GM21528 (cell line): ENCODE results near the gene XPO5.
"Not testable (repeated sequence)": the region's sequence is repeated elsewhere in the genome, so short reads cannot be mapped to it uniquely, and the experiment has no call there.

Source experiments
- ATAC-seq: cut with Tn5 transposase; IDR thresholded peaks from one replicate; pipeline ENCODE4 v1.9.1; 2021; ENCODE audit warnings: mild to moderate bottlenecking, moderate library complexity; ENCODE audit not compliant: unreplicated experiment, low FRiP score

XPO5 gene

DNA sequence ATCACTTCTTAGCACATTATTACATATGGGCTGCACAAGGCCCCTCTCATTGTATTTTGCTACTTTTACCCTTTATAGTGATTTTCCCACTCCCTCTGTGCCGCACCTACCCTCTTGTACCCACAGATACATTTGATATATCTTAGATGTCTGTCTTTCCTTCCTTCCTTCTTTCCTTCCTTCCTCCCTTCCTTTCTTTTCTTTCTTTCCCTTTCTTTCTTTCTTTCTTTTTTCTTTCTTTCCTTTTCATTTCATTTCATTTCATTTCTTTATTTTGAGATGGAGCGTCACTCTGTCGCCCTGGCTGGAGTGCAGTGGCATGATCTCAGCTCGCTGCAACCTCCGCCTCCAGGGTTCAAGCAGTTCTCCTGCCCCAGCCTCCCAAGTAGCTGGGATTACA, 12.4 kb upstream of the XPO5 start:
- ATAC-seq: no peak

DNA sequence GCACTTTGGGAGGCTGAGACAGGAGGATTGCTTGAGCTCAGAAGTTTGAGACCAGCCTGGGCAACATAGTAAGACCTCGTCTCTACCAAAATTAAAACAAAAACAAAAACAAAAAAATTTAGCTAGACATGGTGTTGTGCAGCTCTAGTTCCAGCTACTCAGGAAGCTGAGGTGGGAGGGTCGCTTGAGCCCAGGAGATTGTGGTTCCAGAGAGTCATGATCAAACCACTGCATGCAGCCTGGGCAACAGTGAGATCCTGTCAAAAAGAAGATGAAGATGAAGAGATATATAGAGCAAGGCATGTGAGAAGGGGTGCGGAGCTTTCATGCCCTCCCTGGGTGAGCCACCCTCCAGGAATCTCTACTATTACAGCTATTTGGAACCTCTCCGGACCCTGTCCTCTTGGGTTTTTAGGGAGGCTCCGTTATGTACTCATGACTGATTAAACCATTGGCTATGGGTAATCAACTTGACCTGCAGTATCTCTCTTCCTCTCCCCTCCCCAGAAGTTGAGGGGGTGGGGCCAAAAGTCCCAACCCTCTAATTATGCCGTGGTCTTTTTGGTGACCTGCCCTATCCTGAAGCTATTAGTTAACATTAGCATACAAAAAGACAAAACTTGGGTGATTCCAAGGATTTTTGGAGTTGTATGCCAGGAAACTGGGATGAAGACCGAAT, 9.2 kb upstream of the XPO5 start:
- no peak for ATAC-seq

DNA sequence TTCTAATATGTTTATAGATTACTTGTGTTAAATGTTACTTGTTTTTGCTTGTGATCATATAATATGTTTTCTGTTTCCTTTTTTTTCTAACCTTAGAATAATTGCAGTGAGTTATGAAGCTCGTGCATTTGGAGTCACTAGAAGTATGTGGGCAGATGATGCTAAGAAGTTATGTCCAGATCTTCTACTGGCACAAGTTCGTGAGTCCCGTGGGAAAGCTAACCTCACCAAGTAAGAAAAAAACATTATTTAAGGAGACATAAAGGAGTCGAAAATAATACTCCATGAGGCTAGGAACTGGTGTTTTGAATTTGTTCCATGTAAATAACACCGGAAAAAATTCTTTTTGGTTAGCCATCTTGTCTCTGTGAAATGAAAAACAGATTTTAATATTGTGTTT, 7.1 kb upstream of the XPO5 start:
- ATAC-seq: no peak

DNA sequence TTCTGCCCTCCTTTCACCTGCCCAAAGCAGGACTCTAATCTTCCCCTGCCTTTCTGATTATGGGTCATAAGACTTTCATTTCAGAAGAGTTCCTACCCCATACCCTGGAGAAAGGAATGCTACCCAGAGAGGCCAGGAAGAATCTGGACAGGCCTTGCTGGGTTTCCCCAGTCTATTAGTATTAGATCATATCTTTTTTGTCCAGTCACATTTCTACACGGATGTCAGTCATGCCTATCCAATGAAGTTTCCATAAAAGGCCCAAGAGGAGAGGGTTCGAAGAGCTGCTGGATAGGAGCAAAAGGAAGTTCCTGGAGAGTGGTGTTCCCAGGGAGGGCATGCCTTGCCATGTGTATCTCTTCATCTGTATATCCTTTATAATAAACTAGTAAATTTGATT, 3.3 kb upstream of the XPO5 start:
- ATAC-seq: no peak

- no peak for ATAC-seq
Measured at GRCh38 chr6:43578748-43579147, 2.9 kb upstream of the XPO5 start.

DNA sequence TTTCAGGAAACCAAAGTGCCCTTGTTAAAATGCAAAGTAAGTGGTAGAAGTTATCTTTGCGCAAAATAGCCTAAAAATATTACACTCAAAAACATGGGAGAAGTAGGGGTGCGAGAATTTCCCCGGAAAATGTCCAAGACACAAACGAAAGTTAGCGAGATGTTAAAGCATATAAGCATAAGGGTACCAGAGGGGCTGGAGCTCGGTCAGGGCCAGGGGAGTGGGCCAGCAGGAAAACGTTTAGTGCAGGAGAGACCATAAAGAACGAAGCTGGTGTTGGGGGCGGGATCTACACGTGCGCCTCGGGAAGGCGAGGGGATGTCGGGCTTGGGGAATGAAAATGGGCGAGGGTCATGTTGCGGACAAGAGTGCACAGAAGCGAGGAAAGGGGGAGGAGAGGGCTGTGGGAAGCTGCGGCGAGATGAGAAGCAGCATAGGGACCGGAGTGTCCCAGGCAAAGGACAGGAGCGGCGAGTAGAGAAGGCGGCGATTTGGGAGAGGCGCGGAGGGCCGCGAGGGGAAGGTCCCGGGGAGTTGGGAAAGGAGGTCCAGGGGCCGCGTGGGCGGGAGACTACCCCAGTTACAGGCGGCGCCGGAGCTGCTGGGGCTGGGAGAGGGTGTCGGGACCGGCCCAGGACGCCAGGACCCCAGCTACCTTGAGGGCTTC, 600 bp downstream of the XPO5 start:
- no peak for ATAC-seq

DNA sequence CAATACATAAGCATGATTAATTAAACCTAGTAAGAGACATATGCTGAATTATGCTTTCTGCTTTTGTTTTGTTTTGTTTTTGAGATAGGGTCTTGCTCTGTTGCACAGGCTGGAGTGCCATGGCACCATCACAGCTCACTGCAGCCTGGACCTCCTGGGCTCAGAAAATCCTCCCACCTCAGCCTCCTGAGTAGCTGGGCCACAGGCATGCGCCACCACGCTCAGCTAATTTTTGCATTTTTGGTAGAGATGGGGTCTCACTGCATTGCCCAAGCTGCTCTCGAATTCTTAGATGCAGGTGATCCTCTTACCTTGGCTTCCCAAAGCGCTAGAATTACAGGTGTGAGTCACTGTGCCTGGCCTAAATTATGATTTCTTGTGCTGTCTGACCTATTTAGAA, 3.8 kb downstream of the XPO5 start:
- no peak for ATAC-seq

DNA sequence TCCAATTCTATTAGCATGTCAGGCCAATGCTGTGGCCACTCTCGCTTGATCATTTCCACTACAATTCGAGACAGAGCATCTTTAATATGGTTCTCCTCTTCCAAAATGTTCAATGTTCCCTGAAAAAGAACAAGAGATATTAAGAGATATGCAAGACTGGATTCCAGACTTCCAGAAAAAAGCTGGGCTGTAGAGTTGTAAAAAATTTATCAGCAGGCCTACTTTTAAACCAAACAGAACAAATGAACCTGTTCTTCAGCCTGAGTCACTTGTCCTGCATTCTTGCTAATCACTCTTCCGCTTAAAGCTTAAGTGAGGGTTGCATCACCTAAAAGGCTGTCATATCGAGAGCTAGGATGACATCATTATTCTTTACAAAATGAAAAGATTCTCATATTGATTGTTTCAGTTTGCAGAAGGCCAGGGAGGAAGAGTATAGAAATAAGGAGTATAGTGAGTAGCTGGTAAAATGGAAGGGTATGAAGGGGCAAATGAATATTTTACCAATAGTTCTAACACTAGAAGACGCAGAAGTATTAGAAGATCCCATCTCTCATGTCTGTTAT, 4.9 kb downstream of the XPO5 start:
- ATAC-seq: no peak

- no peak for ATAC-seq
Measured at GRCh38 chr6:43559328-43559727, 16.5 kb downstream of the XPO5 start.

DNA sequence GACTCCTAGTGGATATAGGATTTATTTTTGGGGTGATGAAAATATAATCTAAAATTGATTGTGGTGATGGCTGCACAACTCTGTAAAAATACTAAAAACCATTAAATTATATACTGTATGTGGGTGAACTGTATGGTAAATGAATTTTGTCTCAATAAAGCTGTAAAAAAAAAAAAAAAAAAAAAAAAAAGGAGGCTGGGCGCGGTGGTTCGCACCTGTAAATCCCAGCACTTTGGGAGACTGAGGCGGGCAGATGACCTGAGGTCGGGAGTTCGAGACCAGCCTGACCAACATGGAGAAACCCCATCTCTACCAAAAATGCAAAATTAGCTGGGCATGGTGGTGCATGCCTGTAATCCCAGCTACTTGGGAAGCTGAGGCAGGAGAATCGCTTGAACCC, 18.2 kb downstream of the XPO5 start:
- not testable (repeated sequence) for ATAC-seq

DNA sequence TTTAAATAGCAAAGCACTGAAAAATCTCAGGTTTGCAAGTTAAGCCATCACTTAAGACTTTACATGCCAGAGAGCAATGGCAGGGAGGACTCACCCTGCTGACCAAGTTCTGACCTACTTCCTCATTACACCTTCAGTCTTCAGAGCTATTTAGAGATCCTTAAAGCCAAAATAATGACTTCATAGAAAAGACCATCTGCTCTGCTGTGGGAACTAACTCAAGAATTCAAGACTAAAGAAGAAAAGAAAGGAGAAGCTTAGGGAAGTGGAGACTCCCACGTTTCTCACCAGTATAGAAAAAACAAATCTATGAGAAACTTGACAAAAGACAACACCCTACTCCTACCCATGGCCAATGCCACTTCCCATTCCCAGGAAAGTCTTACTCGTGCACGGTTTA, 28.6 kb downstream of the XPO5 start:
- no peak for ATAC-seq

DNA sequence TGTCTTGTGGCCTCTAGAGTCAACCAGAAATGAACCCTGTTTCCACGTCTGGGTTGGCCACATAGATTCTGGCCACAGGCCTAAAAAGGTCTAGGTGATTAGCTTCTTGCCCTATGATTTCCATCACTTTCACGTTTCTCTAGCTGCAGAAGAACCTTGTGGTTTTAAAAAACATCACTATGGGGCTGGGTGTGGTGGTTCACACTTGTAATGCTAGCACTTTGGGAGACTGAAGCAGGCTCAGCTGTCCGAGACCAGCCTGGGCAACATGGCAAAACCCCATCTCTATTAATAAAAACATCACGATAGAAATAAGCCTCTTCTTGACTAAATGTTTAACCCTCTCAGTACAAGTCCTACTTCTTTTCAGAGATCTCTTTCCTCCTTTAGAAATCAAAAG, 31.4 kb downstream of the XPO5 start:
- no peak for ATAC-seq

DNA sequence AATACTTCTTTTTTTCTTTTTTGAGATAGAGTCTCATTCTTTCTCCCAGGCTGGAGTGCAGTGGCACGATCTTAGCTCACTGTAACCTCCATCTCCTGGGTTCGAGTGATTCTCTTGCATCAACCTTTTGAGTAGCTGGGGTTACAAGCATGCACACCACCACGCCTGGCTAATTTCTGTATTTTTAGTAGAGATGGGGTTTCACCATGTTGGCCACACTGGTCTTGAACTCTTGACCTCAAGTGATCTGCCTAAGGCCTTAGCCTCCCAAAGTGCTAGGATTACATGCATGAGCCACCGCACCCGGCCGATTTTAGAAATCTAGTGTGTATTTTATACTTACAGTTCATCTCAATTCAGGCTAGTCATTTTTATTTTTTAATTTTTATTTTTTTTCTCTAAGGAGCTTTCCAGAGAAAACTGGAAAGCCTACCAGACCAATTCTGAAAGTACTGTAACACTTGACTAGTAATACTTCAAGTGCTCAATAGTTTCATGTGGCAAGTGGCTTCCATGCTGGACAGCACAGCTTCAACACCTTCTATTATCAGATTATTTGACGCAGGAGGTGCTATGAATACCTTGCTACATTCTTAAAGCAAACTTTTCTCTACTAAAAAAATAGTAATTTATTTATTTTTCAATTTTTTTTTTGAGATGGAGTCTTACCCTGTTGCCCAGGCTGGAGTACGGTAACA, 33.9 kb downstream of the XPO5 start:
- no peak for ATAC-seq

- no peak for ATAC-seq
Measured at GRCh38 chr6:43540507-43540906, 35.3 kb downstream of the XPO5 start.

DNA sequence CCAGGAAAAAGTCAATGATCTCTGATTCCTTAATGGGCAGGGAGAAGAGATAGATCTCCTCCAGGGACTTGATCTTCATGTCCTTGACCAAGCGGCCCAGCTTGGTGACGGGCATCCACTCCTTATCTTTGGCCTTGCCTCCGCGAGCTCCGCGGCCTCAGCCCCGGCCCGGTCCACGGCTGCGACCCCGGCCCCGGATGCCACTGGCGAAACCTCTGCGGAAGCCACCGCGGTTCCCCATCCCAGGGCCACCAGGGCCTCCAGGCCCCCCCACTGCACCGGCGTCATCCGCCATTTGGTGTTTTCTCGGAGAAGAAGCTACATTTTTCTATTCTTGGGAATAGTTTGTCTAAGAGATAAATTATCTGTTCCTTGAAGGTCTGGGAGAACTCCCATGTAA, 36.4 kb downstream of the XPO5 start:
- not testable (repeated sequence) for ATAC-seq

GRCh38 chr6:43538986-43539385, 36.9 kb downstream of the XPO5 start:
- ATAC-seq: not testable (repeated sequence)

DNA sequence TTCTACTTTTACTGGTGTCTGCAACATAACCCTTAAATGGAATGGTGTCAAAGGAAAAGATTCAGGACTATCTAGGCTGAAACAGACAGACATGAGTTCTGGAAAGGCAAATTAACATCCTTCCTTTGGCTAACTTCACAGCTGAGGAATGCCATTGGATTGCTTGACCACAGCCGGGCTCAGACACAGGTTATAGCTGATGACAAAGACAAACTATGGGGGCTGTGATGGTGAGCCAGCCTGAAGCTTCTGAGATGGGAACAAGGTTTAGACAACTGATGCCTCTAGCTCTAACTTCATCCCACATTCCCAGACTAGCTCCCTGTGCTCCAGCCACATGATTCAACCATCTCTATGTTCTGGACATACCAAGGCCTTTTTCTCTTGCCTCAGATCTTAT, 43.6 kb downstream of the XPO5 start:
- ATAC-seq: no peak

DNA sequence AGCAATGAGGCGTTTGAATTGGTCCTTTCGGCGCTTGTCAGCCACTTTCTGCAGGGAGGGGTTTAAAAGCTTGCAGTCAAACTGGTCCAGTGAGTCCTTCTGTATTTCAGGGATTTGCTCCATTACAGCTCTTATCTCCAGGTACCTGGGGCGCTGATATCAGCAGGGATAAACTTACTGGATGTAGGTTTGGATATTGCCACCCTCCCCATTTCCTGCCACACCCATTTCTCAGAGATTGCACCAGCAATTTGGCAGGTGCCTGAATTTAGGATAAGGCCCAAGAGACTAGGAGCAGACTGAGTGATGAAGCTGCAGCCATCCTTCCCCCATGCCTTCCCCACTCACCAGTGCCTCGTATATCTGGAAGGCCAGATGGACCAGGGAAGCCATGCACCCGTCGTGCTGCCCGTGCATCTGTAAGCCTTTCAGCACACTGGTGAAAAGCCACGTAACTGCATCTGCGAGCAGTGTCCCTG, 51.3 kb downstream of the XPO5 start:
- ATAC-seq: no peak

GRCh38 chr6:43523284-43523683, 52.6 kb downstream of the XPO5 start:
- ATAC-seq: no peak

- ATAC-seq: no peak
Measured at GRCh38 chr6:43522547-43523261, 53.1 kb downstream of the XPO5 start.

DNA sequence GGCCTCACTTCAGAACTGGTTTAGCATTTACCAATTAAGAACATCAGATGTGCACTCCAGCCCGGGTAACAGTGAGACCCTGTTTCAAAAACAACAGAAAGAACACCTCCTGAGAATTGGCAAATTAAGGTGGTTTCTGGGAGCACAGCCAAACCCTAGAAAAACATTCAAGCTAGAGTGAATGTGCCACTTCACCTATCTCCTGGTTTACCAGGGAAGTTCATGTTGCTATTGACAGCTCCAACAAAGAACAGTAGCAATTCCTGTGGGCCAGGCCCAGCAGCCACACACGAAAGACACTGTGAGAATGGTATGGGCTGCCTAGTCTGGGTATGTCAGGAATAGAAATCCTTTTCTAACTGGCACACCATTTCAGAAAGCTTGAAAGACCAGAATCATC, 54.0 kb downstream of the XPO5 start:
- no peak for ATAC-seq
